ENCODE results near the gene GNLY. TPM values are rescaled to one million over a fixed set of nuclear protein-coding genes. Genes with fewer than 3 reads are reported as not detected.

Gene GNLY
- total and polyA plus RNA-seq, 2 experiments from 2014 or later, result not detected

DNA sequence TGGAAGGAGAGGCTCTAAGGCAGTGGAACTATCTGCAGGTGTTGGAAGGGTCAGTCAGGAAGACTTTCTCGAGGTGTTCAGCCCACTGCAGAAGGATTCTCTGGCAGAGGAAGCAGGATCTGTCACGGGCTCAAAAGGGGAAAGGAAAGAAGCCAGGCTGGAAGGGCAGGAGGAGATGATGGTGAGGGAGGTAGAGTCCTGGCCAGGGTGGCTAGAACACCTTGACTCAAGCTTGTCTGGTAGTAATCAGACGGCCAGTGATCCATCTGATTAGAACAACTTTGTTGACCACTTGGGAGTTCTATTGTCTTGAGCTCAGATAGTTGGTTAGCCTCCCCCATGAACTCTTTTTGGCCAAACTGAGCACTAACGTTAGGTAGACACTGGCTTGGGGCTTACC is 49.9 kb downstream of the GNLY start:
- Histone ChIP-seq H3K27me3 (peaks cover 12% of the 10 kb centered on the region), H3K27ac (no peak overlapping the region)

DNA sequence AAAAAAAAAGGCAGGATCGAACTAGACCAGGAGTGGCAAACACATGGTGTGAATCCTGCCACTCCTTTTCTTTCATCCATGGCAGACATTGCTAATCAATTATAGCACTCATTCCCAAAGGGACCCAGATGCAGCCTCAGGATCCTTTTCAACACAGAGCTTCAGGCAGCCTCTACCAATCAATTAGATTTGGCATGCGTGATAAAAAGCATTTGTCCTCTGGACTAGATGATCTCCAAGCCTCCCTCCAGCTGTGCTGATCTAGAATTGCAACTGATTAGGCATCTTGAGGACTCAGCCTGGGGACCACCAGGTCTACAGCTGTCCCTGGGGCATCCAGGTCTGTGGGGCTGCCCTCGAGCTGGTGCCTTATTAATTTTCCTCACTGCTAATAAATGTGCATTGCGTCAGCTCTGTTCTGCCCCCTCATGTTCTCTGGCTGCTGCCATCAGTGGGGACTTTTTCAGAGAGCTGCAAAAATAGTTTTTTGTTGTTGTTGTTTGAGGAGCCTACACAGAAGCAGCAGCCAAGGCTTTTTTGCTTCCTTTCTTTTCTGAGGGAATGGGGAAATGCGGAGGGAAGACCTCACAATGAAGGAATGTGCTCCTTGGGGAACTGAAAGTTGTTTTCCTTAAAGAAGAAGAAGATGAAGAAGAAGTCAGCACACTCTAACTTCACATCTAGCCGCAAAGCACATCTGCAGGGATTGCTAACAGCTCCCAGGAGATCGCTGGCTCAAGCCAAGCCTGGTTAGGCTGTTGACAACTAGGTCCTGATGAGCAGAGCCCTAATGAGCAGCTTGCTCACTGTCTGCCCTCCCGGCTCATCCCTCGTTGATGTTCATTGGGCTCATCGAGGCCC is 50.8 kb downstream of the GNLY start:
- DNase-seq (ENCODE audit: low spot score), result no peak
- Histone ChIP-seq H3K9me2 (replicated peaks; ENCODE audit: insufficient read depth) (no peaks in the 10 kb centered on the region), H3K4me3 (no peak overlapping the region), H3K4me1 (ENCODE audit: insufficient read depth) (peaks cover 37% of the 10 kb centered on the region), H3K4me2 (peak overlapping the region; percentile 60), H2AFZ (no peak overlapping the region), H4K20me1 (ENCODE audit: insufficient read depth, poor library complexity, severe bottlenecking) (no peaks in the 10 kb centered on the region), H3K79me2 (no peaks in the 10 kb centered on the region), H3K27me3 (peaks cover 12% of the 10 kb centered on the region), H3K36me3 (replicated peaks; ENCODE audit: insufficient read depth, low read depth) (no peaks in the 10 kb centered on the region), H3K27ac (peak overlapping the region; percentile 60), H3K9me3 (ENCODE audit: low read depth) (no peaks in the 10 kb centered on the region)
- TF ChIP-seq EZH2 (IDR thresholded peaks at IDR 0.05; ENCODE audit: borderline replicate concordance), result no peak
- WGBS (ENCODE audit: low lambda C conversion rate, missing lambda C conversion rate), result 57% methylated on average over 10 of the region's 10 CpGs

More for the DNA sequence above, 49.9 kb downstream of the GNLY start:
- H3K36me3 ChIP-seq (replicated peaks; ENCODE audit: insufficient read depth, low read depth), result no peaks in the 10 kb centered on the region
- H3K4me3 ChIP-seq, result no peak overlapping the region
- TF ChIP-seq EZH2phosphoT487 (IDR thresholded peaks at IDR 0.05; ENCODE audit: low read depth, severe bottlenecking, unreplicated experiment) (no peak), EZH2 (IDR thresholded peaks at IDR 0.05; ENCODE audit: borderline replicate concordance) (no peak), CTCF (IDR thresholded peaks at IDR 0.05; ENCODE audit: poor library complexity) (no peak)
- DNase-seq (ENCODE audit: low spot score), result no peak
- no peaks in the 10 kb centered on the region for H3K9me3 ChIP-seq (ENCODE audit: low read depth)
- H2AFZ ChIP-seq, result no peak overlapping the region
- no peaks in the 10 kb centered on the region for H4K20me1 ChIP-seq (ENCODE audit: insufficient read depth, poor library complexity, severe bottlenecking)
- no peaks in the 10 kb centered on the region for H3K9me2 ChIP-seq (replicated peaks; ENCODE audit: insufficient read depth)
- 75% methylated on average over 4 of the region's 4 CpGs for WGBS (ENCODE audit: low lambda C conversion rate, missing lambda C conversion rate)
- H3K4me1 ChIP-seq (ENCODE audit: insufficient read depth), result peaks cover 37% of the 10 kb centered on the region
- no peaks in the 10 kb centered on the region for H3K79me2 ChIP-seq
- H3K4me2 ChIP-seq, result no peak overlapping the region

DNA sequence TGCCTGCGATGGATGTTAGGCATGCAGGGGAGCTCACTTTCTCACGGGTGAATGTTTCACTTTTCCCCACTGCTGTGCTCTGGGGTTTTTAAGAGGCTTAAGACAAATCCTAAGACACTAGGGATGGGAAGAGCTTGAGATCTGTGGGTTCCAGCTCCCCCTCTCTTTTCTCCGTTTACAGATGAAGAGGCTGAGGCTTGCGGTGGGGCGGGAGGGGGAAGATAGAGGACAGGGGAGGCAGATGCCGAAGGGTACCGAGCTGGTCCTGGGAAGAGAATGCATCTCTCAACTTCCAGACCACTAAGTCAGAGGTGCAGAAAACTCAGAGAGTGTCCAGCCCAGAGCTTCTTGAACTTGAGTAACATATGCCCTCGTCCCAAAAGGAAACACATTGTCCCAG is 51.5 kb downstream of the GNLY start:
- Histone ChIP-seq H3K4me2 (peak overlapping the region; percentile 60), H3K4me1 (ENCODE audit: insufficient read depth) (peaks cover 37% of the 10 kb centered on the region), H3K27me3 (peaks cover 12% of the 10 kb centered on the region), H2AFZ (no peak overlapping the region), H4K20me1 (ENCODE audit: insufficient read depth, poor library complexity, severe bottlenecking) (no peaks in the 10 kb centered on the region), H3K36me3 (replicated peaks; ENCODE audit: insufficient read depth, low read depth) (no peaks in the 10 kb centered on the region), H3K27ac (peak overlapping the region; percentile 60), H3K9me3 (ENCODE audit: low read depth) (no peaks in the 10 kb centered on the region), H3K79me2 (no peaks in the 10 kb centered on the region), H3K9me2 (replicated peaks; ENCODE audit: insufficient read depth) (no peaks in the 10 kb centered on the region), H3K4me3 (no peak overlapping the region)
- TF ChIP-seq EZH2phosphoT487 (IDR thresholded peaks at IDR 0.05; ENCODE audit: low read depth, severe bottlenecking, unreplicated experiment) (no peak), EZH2 (IDR thresholded peaks at IDR 0.05; ENCODE audit: borderline replicate concordance) (no peak), CTCF (IDR thresholded peaks at IDR 0.05; ENCODE audit: poor library complexity) (no peak)
- no peak for DNase-seq (ENCODE audit: low spot score)
- WGBS (ENCODE audit: low lambda C conversion rate, missing lambda C conversion rate), result 66% methylated on average over 8 of the region's 8 CpGs

DNA sequence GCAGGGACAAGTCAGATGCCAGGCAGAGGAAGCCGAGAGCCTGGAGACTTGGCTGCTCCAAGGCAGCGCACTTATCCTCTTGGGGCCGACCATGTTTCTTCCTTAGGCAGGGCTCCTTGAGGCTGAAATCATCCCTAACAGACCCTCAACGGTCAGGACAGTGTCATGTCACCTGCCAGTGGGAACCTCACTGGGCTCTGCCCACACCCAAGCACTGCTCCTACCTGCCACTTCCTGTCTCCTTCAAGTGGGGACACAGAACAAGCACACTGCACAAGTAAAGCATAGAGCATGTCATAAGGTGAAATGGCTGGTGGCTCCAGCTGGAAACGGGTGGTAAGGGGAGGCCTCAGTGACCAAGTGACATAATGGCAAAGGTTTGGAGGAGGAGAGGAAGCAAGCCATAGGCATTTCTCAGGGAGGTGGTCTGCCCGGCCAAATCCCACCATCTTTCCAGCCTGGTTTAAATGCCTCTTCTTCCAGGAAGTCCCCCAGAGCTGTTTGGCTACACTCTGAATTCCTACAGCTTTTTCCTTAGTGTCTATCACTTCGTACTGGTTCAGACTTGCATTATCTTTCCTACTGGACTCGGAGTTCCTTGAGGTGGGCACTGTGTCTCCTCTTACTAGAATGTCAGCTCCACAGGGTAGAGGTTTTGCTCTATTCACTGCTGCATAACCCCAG is 52.3 kb downstream of the GNLY start:
- Histone ChIP-seq H3K27ac (no peak overlapping the region), H4K20me1 (ENCODE audit: insufficient read depth, poor library complexity, severe bottlenecking) (no peaks in the 10 kb centered on the region), H3K79me2 (no peaks in the 10 kb centered on the region), H3K4me2 (no peak overlapping the region), H3K4me3 (no peak overlapping the region), H2AFZ (no peak overlapping the region), H3K27me3 (peaks cover 16% of the 10 kb centered on the region), H3K9me2 (replicated peaks; ENCODE audit: insufficient read depth) (no peaks in the 10 kb centered on the region), H3K9me3 (ENCODE audit: low read depth) (no peaks in the 10 kb centered on the region), H3K4me1 (ENCODE audit: insufficient read depth) (peaks cover 36% of the 10 kb centered on the region), H3K36me3 (replicated peaks; ENCODE audit: insufficient read depth, low read depth) (no peaks in the 10 kb centered on the region)
- no peak for TF ChIP-seq EZH2 (IDR thresholded peaks at IDR 0.05; ENCODE audit: borderline replicate concordance)
- TF ChIP-seq EZH2phosphoT487 (IDR thresholded peaks at IDR 0.05; ENCODE audit: low read depth, severe bottlenecking, unreplicated experiment), result no peak
- TF ChIP-seq CTCF (IDR thresholded peaks at IDR 0.05; ENCODE audit: poor library complexity), result no peak
- 88% methylated on average over 8 of the region's 8 CpGs for WGBS (ENCODE audit: low lambda C conversion rate, missing lambda C conversion rate)
- DNase-seq (ENCODE audit: low spot score), result no peak

Data from hepatocyte (in vitro differentiated cells).